HT1080 (cell line): ENCODE measurements around the gene PHF19. TPM values are rescaled to one million over a fixed set of nuclear protein-coding genes. Genes with fewer than 3 reads are reported as not detected.

Experiments
- DNase-seq: peaks from one replicate; pipeline ENCODE4 v3.0.0-alpha.2; 2015; ENCODE audit warnings: low read depth
- total RNA-seq: library from RNA; depleted of rRNA; stranded (reverse); fragments of >200 nt; shearing (Covaris generic); gene quantifications from 2 replicates; pipeline ENCODE4 v1.2.3, GENCODE V29; 2014

Gene PHF19
- total RNA-seq, 1 experiment from 2014 or later: 97.9 TPM

DNA sequence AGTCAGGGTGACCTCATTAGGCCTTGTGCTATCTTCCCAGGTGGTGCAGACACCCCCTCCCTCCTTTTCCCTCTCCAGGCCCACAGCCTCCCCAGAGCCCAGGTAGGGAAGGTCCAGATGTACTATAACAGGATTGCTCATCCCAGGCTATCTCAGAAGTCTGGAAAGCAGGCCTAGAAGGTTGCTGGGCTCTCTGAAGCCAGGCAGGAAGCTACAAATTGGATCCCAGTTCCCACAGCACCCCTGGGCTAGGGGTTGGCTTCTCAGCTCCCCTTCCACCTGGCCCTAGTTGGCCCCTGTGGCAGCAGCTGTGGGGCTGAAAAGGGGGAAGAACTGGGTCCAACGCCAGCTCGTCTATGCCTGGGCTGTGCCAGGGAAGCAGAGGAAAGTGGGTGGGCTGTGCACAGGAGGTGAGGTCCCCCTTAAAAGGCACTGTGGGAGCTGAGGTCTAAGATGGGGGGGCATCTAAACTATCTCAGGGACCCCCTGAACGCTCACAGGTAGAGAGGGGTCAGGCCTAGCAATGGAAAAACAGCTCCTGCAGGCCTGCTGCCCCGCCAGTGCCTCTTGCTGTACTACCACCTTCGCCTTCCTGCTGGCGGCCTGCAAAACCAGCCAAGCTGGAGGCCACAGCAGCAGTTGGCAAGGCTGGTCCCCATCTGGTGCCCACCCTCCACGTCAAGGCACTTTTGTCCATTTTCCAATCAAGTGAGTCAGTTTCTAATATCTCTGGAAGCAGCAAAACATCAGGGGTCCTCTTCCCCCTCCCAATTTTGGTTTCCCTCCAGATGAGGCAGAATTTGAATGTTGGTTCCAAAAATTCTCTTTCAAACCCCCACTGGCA, 20.9 kb downstream of the PHF19 start:
- no peak for DNase-seq

DNA sequence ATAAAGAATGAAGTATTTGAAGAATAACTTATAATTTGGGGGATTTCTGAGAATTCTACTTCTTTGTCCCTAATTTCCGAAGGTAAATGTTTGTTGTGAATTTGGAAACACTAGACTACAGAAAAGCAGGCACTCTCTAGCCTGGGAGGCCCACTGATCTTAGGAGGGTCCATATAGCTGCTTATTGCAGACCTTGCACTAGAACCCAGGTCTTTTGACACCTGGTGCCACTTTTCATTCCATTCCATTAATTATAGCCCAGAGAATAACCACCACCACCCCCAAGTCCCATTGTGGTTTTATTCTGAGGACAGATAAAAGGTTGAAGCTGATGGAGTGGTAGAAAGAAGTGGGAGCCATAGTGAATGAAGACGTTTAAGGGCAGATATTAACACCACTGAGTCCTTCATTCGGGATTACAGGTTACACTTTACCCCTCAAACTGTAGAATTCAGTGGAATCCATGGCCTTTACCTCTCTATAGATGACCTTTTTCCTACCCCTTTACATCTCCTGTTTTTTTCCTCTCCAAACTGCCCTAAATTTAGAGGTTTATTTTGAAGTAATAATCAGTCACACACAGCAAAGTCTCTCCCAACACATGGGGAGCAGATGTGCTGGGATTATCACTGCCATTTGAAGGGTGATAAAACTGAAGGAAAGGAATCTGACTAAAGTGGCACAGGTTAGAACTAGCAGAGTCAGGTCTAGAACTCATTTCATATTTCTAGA, 22.2 kb downstream of the PHF19 start:
- DNase-seq: no peak

DNA sequence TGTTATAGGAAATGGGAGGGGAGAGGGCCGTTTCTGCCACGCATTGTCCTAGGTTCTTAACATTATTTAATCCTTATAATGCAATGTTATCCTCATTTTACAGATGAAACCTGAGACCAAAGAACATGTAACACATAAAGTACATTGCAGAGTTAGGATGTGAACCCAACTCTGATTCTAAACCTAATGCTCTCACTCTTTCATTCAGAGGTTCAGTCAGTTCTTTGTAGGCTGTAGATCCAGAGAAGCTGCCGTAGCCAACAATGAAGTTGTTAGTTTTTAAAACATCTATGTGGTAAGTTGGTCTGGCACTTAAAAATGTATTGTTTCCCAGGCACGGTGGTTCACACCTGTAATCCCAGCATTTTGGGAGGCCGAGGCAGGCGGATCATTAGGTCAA, 23.8 kb downstream of the PHF19 start:
- no peak for DNase-seq

DNA sequence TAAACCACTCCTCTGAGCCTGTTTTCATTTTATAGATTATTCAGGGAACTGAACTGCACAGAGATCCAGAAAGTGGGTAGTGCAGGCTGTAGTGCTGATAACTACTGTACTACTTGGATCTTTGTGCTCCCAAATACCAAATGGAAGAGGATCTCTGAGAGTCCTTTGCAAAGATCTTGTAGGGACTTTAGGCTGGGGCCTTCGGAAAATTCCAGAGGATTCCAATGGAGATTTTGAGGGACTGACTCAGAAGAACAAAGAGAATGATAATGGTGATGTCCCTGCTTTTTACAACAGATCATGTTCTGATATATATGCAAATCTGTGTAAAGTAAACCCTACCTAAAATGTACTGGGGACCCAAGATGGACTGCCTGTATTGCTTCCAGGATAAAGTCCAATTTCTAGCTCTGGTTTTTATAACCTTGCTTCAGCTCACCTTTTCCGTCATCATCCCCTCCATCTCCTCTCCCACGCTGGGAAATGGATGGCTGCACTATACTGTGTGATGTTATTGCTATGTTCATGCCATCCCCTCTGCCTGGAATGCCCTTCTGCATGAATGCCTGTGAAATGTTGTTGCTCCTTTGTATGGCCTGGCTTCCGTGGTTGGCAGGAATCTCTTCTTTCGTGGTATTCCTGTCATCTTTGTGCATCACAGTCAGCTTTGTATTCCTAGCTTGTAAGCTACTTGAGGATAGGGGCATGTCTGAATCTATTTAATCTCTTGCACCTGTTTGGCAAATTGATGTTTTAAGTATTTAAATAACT, 24.6 kb downstream of the PHF19 start:
- DNase-seq: no peak

DNA sequence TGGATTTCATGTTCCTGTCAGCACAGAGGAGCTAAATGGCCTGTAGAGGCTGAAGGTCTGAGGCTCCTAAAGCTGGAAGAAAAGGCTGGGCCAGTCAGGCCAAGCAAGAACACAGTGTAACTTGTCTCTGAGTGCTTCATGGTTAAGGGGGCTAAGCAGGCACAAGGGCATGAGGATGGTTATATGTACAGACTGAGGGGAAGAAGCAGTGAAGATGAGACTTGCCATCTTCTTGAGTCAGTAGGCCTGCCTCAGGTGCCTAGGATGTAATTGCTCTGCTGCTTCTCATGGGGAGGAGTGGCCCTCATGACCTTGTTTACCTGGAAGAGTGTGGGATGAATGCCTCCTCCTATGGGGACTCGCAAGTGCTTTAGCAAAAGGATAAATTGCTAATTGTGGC, 25.5 kb downstream of the PHF19 start:
- DNase-seq: no peak

DNA sequence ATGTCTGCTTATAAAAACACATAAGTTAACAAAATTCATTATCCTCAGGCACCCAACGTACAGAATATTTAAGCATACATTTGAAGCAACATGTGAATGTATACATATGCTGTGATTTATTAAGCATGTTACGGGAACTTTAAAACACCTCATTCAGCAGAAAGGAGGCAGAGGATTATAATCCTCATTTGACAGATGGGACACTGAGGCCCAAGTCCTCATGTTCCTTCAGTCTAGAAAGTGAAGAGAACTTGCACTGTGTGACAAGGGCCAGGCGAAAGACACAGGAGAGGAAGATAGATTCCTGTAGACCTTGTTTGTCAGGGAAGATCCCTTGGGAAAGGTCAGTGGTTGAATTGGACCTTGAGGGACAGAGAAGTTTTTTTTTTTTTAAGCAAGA, 26.7 kb downstream of the PHF19 start:
- no peak for DNase-seq

DNA sequence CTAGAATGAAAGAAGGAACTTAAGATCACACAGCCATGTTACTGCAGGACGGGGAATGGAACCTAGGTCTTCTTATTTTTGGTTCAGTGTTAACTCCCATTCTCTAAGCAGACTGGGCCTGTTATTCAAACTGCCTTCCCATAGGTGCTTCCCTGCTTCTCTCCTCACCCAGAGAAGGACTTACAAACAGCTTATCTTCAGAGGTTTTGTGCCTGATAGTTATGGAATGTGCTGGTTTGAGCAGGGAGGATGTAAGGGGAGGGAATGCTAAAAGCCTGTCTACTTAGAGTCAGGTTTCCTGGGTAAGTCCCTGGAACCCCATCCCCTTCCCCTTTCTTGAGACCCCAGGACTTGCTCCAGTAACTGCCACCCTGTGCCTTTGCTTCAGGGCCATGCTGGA, 30.1 kb downstream of the PHF19 start:
- DNase-seq: no peak

DNA sequence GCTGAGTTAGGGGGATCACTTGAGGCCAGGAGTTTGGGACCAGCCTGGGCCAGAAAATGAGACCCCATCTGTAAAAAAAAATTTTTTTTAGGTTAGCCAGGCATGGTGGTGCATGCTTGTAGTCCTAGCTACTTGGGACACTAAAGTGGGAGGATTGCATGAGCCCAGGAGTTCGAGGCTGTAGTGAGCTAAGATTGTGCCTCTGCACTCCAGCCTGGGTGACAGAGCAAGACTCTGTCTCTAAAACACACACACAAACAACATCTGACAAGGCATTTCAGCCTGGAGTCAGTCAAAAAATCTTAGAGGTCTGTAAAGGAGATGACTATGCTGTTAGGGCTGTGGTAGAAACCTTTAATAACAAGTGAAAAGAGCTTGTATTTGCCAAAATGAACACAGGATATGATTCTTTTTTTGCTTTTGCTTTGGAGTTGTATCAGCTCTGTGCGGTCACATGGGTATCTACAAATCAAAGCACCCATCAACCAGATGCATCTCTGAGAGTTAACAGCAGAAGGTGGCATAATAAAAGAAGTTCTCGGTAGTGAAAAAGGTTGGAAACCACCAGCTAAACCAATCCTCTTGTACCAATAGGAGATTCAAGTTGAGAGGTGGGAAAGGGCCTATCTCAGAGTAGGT, 30.6 kb downstream of the PHF19 start:
- DNase-seq: no peak

DNA sequence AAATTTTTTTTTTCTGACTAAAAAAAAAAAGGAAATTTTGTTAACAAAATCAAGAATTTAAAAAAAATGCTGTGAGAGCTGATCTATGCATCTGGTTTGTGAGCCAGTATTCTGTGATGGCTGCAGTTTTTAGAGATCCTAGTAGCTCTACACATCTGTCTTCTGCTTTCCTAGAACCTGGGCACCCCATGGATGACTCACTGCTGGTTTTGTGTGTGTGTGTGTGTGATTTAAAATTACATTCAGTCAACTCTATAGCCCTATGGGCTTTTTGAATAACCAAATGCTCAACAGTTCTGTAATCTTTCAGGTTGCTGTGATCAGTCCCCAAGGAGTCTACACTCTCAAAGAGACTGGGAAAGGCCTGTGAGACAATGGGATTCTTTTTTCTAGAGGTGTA, 31.7 kb downstream of the PHF19 start:
- no peak for DNase-seq

DNA sequence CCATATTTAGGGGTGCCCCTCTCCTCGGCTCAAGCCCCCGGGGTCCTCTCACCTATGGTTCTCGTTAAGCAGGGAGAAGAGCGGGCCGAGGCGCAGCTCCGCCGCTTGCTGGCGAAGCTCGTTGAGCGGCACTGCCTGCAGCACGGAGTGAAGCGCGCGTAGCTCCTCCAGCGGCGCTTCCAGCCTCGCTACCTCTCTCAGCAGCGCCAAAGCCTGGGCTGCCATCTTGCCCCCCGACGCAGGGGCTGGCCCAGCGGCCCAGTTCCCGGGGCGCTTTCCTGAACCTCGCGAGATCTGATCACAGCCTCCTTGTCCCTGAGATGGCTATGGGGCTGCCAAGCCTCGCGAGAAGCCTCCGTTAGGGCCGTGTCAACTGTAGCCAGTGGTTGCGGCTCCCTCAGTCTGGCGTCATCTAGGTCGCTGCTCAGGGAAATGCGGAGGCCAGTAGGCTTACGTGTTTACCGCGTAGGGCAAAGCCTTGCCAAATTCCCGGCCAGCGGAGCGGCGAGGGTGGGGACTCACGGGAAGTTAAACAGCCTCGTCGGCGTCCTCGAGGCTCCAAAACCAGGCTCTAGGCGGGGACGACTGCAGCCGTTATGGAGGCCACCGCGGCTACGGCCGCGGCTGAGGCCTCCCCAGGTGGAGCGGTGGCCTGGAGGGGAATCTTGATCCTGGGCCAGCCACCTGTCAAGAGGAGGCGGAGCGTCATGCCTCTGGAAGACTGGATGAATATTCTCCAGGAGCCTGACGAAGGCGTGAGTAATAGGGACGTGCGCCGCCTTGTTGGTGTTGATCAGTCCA, 34.1 kb downstream of the PHF19 start, which contains the start of gene PSMD5:
PSMD5 (minus strand) TSS at position 238 of the 801 bp plus-strand sequence; CDS start at position 225, 13 bp downstream.
- peak; percentile 96 for DNase-seq

DNA sequence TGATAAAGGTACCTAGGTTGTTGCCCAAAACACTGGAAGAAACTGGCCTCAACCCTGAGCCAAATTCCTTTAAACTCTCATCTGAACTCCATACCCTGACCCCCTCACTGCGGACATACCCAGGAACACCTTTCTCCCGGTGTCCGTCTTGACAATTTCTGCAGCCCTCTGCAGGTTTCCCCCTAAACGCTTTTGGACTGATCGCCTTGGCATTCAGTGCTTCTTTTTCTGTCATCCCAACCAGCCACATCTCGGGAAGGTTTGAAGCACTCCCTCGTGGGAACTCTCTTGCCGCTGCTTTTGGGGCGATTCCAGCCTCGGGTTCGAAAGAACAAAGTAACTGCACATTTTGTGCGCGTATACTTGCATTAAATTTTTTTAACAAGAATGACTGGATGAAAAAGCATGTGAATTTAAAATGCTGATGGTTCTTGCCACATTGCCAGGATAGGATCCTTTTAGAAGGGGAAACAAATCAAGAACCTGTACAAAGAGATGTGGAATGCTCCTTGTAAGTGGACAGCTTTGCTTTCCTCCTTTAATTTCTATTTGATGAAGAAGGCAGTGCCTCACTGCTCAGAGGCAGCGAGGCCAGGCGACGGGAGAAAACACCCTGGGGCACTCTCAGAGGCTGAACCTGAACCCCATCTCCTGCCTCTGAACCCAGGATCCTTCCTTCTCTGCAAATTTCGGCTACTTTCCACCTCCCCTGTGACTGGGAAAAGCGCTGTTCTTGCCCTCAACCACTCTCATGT, 34.9 kb downstream of the PHF19 start:
- DNase-seq: no peak

DNA sequence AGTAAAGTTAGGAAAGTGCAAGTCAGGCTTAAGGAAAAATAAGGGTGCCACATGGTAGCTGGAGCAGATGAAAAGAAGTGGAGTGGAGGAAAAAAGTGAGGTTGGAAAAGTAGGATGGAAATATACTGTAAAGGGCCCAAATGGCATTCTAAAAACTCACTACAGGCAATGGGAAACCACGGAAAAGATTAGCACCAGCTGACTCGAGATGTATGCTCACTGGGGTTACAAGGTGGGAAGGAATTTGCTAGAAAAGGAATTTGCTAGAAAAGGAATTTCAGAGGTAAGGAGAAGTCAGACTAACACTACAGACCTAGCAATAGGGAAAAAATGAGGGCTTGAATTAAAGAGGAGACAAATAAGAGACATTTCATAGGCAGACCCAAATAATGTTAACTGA, 37.8 kb downstream of the PHF19 start:
- DNase-seq: no peak

DNA sequence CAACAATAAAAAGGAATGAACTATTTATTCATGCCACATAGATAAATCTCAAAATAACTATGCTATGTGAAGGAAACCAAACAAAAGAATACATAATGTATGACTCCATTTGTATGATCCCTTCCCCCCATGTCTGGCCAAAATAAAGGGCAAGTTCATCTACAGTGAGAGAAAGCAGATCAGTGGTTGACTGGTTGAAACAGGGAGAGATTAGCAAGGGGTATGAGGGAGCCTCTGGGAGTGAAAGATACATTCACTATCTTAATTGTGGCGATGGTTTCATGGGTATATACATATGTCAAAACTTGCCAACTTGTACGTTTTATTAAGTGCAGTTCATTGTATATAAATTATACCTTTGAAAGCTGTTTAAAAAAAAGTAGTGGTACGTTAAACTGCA, 39.1 kb downstream of the PHF19 start:
- no peak for DNase-seq

DNA sequence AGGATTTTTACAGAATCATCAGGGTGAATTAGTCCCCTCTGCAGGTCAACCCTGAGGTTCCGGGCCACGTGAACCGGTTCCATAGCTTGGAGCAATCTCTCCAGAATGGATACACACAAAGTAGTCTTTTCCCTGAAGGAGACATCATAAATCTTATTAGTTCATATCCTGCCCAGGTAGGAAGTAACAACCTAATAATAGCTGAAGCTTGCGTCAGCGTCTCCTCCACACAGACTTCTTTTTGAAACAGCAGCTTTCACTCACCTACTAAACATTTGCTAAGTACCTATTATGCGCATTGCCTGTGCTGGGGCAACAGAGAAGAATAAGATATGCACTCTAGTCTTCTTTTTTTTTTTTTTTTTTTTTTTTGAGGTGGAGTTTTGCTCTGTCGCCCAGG, 43.7 kb downstream of the PHF19 start:
- no peak for DNase-seq

DNA sequence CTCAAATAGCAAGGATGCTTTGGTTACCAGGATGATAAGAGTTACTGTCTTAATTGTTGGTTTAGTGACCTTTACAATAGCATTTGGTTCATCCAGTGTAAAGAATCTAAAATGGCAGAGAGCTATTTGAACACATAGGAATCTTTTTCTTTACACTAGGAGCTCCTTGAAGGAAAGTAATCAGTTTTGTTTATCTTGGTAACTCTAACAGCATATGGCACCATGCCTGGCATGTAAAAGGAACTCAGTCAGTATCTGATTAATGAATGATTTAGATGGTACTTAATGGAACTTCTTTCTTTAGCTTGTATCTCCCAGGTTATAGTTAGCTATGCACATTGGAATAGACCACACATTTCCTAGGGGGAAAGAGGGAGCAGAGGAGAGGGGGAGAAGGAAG, 44.2 kb downstream of the PHF19 start:
- DNase-seq: no peak

DNA sequence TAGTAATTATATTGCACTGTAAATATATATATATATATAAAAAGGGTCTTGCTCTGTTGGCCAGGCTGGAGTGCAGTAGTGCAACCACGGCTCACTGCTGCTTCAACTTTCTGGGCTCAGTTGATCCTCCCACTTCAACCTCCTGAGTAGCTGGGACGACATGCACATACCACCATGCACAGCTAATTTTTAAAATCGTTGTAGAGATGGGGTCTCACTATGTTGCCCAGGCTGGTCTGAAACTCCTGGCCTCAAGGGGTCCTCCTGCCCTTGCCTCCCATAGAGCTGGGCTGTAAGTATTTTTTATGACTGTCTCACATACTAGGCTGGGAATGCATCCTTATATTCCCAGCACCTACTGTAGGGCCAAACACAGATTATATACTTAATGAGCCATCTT, 46.1 kb downstream of the PHF19 start:
- no peak for DNase-seq

DNA sequence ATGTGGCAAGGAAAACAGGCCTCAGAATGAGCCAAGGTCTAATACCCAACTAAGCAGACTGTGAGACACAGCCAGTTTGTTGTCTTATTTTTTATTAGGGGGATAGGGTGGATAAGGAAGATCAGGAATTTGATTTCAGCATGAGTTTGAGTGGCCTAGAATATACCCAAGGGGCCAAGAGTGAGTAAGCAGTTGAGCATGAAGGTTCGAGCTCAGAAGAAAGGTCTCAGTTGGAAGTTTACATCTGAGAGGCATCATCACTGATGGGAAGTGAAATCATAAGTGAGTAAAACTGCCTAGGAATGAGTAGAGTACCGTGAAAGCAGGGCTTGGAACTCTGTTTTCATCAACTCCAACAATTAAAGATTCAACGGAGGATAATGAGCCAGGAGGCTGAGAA, 46.8 kb downstream of the PHF19 start:
- DNase-seq: no peak

DNA sequence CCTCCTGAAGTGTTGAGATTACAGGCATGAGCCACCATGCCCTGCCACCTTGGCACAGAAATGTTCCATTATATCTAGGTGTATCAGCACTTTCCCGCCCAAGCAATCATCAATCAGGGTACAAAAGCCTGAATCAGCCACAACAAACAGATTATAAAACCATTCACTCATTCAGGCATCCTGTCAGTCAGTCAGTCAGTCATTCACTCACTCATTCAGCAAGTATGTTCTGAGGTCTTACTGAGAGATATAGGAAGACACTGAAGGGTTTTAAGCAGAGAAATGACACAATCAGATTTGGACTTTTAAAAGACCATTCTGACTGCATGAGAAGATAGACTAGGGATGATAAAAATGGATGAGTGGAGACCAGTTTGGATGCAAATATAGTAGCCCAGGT, 47.3 kb downstream of the PHF19 start:
- no peak for DNase-seq

DNA sequence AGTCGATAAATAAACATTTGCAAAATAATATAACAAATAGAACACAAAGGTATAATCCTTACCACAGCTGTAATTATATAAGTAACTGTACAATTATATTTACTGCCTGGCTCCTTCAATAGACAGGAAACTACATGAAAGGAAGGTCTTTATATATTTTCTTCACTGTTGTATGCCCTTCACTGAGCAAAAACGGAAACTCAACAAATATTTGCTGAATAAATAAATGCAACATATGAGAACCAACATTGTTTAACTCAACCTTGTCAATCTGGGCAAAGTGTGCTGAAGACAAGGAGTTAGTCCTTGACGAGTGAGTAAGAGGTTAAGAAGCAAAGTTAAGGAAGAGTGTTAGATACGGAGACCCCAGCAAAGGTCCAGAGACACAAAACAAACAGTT, 56.9 kb downstream of the PHF19 start:
- no peak for DNase-seq

DNA sequence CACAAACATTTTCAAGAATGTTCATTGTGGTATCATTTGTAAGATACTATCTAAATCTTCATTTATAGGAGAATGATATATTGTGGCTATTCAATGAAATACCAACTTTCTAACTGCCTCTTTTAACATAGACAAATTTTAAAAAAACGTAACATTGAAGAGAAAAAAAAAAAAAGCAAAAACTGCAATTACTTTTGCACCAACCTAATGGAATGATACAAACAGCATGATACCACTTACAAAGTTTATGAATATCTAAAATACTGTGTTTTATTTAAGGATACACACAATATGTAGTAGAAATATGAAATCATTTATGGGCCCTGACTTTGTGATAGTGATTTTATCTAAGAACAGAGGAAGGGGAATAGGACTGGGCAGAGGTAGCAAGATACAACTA, 58.4 kb downstream of the PHF19 start:
- no peak for DNase-seq
